ENCODE results near the gene LRRC55. TPM values are rescaled to one million over a fixed set of nuclear protein-coding genes. Genes with fewer than 3 reads are reported as not detected.

The LRRC55 gene
- total RNA-seq, 1 donor from 2014 or later: 0.16 TPM

GRCh38 chr11:57240007-57240406 lies 58.3 kb downstream of the LRRC55 start:
- H3K4me3 ChIP-seq: no peak overlapping the region
- H3K9me3 ChIP-seq (replicated peaks): no peaks in the 10 kb centered on the region
- DNase-seq: no peak
- peak overlapping the region; percentile 57 for H3K27ac ChIP-seq (replicated peaks)
- H3K27me3 ChIP-seq (ENCODE audit: low read depth): peaks cover 35% of the 10 kb centered on the region
- no peaks in the 10 kb centered on the region for H3K36me3 ChIP-seq
- intact Hi-C loops (cut with micrococcal nuclease): no loop called here
- no peak for TF ChIP-seq CTCF (IDR thresholded peaks at IDR 0.05; ENCODE audit: borderline replicate concordance)
- H3K4me1 ChIP-seq: peaks cover 60% of the 10 kb centered on the region

GRCh38 chr11:57240757-57241156 lies 59.0 kb downstream of the LRRC55 start:
- intact Hi-C loops (cut with micrococcal nuclease): no loop called here
- no peak for TF ChIP-seq CTCF (IDR thresholded peaks at IDR 0.05; ENCODE audit: borderline replicate concordance)
- no peaks in the 10 kb centered on the region for H3K36me3 ChIP-seq
- peaks cover 61% of the 10 kb centered on the region for H3K4me1 ChIP-seq
- no peak for DNase-seq
- peaks cover 27% of the 10 kb centered on the region for H3K27me3 ChIP-seq (ENCODE audit: low read depth)
- H3K9me3 ChIP-seq (replicated peaks): no peaks in the 10 kb centered on the region
- no peak overlapping the region for H3K4me3 ChIP-seq
- peak overlapping the region; percentile 57 for H3K27ac ChIP-seq (replicated peaks)

Other genes with a start within 250 kb of the LRRC55 start
- gene OR5AK2, start 193.0 kb upstream of the LRRC55 start, total RNA-seq: not detected
- 8.5 TPM for gene APLNR, start 55.3 kb downstream of the LRRC55 start, total RNA-seq
- 32.6 TPM for gene TNKS1BP1, start 143.0 kb downstream of the LRRC55 start, total RNA-seq
- 34.6 TPM for gene SSRP1, start 153.9 kb downstream of the LRRC55 start, total RNA-seq
- gene P2RX3, start 156.4 kb downstream of the LRRC55 start, total RNA-seq: 1.4 TPM
- gene PRG3, start 199.2 kb downstream of the LRRC55 start, total RNA-seq: not detected
- not detected for gene PRG2, start 208.7 kb downstream of the LRRC55 start, total RNA-seq
- gene SLC43A3, start 245.2 kb downstream of the LRRC55 start, total RNA-seq: 21.0 TPM

Measured in left ventricle myocardium inferior (tissue), 1 donor.